Fibroblast of mammary gland (primary cell): ENCODE data around the gene TSC1.

Experiments used
- DNase-seq: peaks from one replicate; pipeline ENCODE4 v3.0.0-alpha.2; 2010; ENCODE audit warnings: low read depth
- H3K4me3 ChIP-seq: 2 replicates; pipeline ENCODE4 v1.5.1; 2011; ENCODE audit warnings: low read depth, mild to moderate bottlenecking, low read length, moderate library complexity; ENCODE audit not compliant: control insufficient read depth
- TF ChIP-seq, protein P1 (sequence below): conservative IDR thresholded peaks from 2 replicates; pipeline ENCODE4 v1.5.1; 2011; ENCODE audit warnings: low read depth, low read length, inconsistent platforms; ENCODE audit not compliant: control insufficient read depth, insufficient read depth

TSC1 gene

DNA sequence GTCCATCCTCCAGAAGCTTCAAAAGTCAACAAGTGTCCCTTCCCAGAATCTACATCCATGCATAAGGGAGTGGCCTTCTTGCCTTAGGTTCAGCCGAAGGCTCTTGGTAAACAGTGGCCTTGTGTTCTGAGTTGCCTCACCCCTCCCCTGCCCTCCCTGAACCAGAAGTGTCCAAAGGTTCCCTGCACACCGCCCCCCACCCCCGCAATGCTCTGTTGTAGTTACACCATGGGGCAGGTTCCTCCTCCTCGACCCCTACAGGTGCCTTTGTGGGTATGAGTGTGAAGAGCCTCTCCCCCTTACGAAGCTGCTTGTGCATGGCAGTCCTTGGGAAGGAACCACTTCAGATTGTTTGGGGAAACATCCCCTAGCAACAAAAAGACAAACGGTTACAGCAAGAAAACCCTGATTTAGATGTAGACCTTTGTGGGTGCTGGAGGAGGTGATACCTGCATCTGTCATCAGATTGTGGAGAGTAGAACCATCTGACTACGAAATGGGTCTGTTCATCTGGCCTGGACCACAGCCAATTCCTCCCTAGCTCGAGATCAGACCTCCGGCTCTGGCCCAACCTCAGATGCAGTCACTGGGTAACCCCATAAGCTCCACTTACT, 58.6 kb downstream of the TSC1 start:
- TF ChIP-seq, protein P1, sequence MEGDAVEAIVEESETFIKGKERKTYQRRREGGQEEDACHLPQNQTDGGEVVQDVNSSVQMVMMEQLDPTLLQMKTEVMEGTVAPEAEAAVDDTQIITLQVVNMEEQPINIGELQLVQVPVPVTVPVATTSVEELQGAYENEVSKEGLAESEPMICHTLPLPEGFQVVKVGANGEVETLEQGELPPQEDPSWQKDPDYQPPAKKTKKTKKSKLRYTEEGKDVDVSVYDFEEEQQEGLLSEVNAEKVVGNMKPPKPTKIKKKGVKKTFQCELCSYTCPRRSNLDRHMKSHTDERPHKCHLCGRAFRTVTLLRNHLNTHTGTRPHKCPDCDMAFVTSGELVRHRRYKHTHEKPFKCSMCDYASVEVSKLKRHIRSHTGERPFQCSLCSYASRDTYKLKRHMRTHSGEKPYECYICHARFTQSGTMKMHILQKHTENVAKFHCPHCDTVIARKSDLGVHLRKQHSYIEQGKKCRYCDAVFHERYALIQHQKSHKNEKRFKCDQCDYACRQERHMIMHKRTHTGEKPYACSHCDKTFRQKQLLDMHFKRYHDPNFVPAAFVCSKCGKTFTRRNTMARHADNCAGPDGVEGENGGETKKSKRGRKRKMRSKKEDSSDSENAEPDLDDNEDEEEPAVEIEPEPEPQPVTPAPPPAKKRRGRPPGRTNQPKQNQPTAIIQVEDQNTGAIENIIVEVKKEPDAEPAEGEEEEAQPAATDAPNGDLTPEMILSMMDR: no peak
- DNase-seq: no peak
- no peak overlapping the region for H3K4me3 ChIP-seq

DNA sequence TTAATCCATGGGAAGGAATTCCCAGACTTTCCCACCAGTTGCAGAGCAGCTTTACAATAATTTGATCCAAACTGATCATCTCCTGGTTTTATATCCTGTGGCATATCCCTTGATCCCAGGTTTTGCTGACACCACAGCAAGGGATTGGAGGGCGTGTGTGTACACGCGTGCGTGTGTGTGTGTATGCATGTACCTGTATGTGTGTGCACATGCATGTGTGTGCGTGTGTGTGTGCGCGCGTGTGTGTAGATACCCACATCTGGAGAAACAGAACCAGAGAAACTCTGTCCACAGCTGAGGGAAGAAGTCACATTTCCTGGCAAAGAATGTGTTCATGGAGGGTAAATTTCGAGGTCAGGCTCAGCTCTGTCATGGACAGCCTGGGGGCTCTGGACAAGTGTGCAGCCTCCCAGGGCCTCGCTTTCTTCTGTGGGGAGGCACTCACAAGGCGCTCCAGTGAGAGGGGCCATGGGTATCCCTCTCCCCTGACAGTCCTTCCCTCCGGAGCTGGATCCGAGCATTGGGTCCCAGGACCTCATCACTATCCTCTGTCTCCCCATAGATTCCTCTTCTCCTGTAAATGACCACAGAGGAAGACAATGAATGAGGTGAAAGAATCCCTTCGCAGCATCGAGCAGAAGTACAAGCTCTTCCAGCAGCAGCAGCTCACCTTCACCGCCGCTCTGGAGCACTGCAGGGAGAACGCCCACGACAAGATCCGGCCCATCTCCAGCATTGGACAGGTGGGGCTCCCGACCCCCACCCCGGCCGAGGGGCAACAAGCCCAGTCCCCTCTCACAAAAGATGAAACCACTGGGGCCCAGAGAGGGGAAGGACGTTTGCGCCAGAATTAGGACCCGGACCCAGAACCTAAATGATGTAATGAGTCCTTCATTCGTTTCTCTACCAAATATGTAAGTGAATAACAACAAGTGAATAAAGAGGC, 60.8 kb downstream of the TSC1 start:
- DNase-seq: no peak
- TF ChIP-seq, protein P1: no peak
- H3K4me3 ChIP-seq: no peak overlapping the region

DNA sequence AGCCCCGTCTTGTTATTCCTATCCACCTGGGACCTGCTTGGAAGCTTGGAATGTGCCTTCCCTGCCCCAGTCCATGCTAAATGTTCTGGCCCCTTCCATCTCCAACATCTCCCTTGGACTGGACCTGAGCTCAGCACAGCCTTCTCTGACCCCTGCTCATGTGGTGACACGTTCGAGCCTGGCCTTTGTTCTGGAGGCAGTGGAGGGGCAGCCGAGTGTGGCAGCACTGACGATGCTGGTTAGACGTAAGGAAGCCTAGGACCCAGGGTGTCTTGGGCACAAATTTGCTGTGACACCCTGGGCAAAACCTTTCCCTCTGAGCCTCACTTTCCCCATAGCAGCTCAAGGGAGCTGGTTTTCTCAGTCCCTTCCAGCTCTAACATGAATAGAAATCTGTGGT, 61.8 kb downstream of the TSC1 start:
- TF ChIP-seq, protein P1: no peak
- no peak overlapping the region for H3K4me3 ChIP-seq
- no peak for DNase-seq

DNA sequence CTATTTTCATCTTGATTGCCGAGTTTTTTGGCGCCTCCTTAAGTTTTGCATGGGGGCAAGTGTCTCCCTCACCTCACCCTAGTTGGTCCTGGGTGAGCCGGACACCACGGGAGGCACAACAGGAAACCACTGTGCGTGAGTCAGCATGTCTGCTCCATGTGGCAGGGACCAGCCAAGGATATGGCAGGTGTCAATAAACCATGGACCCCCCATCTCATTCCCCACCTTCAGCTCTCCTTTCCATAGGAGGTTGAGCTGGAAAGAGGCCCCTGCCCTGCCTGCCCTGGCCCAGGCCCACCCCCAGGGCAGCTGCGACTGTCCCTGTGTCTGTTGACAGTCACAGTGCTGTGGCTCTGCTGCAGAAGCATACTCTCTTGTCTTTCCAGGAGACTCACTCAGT, 62.6 kb downstream of the TSC1 start:
- no peak overlapping the region for H3K4me3 ChIP-seq
- DNase-seq: no peak
- TF ChIP-seq, protein P1: no peak

DNA sequence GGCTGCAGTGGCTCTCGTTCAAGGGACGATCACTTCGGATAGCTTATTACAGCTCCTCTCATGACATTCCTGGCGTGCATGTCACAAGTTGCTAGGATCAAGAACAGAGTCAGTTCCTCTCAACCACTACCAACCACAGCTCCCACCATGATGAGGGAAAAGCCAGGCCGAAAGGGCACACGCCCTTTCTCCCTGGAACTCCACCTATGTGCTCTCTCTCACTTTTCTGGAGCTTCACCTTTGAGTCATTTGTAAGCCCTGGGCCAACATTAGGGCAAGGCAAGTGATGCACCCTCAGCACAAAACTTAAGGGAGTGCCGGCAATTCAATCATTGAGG, 64.1 kb downstream of the TSC1 start:
- no peak for DNase-seq
- TF ChIP-seq, protein P1: no peak
- H3K4me3 ChIP-seq: no peak overlapping the region

DNA sequence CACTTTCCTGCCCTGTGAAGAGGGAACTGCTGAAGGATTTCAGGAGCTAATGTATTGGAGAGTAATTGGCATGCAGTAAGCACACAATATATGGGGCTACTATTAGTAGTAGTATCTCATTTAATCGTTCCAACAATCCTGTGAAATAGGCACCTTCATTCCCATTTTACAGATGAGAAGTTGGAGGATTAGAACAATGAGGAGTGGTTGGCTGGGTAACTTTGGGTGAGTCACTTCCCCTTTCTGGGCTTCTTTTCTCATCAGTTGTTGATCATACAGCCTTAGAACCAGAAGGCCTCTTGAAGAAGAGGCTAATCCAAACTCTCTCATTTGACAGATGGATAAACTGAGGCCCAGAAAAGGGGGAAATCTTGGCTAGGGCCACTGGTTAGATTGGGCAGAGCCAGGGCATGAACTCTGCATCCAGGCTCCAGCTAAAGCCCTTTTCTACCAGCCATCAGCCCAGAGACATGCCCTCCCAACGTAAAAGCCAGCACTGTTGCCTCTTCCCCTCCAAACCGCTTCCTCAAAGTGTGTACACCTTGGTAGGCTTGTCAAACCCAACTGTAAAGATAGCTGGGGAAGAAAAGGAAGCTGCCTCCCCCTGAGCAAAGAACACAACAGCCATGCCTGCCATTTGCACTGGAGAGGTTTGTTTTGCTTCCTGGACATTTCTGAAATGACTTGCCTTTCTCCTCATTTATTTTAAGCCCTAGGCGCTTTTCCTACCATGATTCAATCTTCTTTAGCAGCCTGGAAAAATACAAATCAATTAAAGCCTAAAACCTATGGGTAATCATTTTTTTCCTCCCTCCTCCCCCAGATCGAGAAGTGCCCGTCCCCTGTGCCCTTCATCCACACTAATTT, 64.7 kb downstream of the TSC1 start:
- H3K4me3 ChIP-seq: no peak overlapping the region
- TF ChIP-seq, protein P1: no peak
- DNase-seq: no peak
